ENCODE measurements around the gene RRP12.
"Not testable (repeated sequence)": the region's sequence is repeated elsewhere in the genome, so short reads cannot be mapped to it uniquely, and the experiment has no call there.

RRP12 gene

DNA sequence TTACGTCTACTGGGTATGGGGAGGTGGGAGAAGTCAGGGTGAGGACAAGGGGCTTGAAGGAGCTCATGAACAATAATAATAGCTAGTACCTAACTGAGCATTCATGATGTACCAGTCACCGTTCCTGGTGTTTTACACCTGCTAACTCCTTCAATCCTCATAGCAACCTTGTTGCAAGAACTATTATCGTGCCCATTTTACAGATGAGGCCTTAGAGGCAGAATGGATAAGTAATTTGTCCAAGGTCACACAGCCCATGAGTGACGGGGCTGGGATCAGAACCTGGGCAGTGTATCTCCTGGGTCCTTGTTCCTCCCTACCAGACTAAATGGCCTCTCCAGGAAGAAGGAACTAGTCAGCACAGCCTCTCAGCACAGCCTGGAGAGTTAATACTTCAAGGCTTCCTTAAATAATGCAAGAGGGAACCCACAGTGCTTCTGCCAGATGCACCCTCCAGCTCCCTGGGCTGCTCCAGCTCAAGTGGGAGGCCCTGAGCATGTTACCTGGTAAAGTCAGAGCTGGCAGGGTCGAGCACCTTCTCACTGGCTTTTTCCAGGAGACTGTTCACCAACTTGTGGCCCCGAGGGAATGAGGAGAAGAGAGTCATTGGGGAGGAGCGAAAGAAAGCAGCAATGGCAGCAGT, 28.8 kb downstream of the RRP12 start:
- no peak for DNase-seq (ENCODE audit: low read depth, low spot score)

DNA sequence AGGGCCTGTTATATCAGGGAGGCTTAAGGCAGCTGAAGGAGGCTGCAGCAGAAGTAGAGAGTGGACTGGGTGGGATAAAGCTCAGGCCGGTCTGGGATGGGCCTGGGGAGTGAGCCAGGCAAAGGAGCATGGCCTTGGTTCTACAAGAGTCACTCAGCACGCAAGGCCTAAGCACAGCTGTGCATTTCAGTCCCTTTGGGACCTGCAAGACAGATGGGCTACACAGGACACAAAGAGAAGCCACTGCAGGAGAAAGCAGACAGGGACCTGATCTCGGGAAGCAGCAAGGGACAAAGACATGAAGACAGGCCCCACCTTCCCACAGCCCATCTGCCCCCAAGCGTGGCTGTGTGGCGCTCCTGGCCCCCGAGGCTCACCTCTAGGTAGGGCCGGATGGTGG, 29.4 kb downstream of the RRP12 start:
- DNase-seq (ENCODE audit: low read depth, low spot score), result no peak

DNA sequence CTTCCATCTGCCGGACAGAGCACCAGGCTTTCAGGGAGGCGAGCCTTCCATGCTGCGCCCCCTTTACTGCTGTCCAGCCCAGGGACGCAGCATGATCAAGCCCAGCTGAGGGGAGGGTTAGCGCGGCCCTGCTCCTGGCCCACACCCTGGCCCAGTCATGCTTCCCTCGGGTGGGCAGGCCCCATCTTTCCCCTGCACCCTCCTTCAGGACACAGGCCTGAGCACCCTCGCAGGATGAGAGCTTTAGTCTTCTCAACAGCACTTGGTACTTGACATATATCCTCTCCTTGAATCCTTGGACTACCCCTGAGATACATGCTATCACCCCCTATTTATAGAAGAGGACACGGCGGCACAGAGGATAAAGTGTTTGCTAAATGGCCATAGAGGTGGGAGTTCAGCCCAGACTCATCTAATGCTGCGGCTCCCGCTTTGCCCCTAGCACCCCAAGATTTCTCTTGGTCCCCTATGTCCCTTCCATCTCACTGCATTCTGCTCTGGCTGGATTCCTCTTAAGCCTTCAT, 34.0 kb downstream of the RRP12 start:
- no peak for DNase-seq (ENCODE audit: low read depth, low spot score)

DNA sequence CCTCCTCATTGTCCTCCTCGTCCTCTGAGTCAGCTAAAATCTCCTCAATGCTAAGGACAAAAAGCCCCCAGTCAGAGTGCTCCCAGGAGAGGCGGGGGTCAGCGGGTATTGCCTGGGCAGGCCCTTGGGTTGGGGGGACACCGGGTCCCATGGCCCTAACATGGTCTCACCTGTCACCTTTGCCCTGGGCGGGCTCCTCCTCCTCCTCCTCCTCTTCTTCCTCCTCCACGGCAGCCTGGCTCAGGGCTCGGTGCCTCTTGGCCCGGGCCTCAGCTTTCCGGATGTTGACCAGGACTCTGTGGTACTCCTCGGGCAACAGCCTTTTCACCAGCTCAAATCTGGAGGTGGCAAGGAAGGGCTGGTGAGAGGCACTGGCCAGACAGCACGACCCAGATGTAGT, 34.6 kb downstream of the RRP12 start:
- no peak for DNase-seq (ENCODE audit: low read depth, low spot score)

DNA sequence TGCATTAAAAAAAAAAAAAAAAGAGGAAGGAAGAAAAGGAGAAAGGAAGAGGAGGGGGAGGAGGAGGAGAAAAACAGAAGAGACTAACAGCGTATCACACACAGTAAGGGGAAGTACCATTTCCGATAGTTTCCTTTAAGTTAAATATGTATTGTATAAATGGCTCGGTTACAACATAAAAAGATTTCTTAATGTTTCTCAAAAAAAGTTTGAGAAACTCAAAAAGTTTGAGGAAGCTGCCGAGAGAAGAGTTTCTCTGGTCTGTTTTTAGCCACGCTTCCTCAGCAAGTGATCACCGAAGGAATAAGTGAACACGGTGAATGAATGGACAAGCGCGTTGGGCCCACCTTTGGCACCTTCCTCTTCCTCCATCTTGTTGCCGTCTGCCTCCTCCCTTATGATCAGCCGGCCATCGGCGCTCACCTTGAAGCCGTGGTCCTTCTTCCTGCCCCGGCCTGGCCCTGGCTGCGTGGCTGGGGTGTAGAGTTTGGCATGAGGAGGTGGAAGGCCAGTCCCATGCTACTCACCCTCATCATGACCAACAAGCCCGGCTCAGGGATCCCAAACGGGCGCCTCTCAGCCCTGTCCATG, 35.3 kb downstream of the RRP12 start:
- DNase-seq (ENCODE audit: low read depth, low spot score), result no peak

DNA sequence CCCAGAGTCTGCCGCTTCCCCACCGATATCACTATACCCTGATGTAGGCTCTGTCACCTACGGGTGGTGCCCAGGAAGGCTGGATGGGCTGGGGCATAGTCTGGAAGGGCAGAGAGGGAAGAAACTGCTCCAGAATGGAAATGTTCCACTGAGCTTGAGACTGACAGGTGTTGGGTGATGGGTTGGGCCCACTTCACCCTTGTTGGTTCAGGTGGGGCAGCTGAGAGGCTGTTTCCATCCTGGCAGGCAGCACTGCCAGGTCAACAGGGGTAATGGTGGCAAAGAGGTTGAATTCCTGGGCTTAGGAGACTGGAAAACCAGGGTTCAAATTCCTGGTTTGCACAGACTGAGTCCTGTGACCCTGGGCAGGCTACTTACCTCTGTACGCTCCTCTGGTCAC, 38.1 kb downstream of the RRP12 start:
- no peak for DNase-seq (ENCODE audit: low read depth, low spot score)

DNA sequence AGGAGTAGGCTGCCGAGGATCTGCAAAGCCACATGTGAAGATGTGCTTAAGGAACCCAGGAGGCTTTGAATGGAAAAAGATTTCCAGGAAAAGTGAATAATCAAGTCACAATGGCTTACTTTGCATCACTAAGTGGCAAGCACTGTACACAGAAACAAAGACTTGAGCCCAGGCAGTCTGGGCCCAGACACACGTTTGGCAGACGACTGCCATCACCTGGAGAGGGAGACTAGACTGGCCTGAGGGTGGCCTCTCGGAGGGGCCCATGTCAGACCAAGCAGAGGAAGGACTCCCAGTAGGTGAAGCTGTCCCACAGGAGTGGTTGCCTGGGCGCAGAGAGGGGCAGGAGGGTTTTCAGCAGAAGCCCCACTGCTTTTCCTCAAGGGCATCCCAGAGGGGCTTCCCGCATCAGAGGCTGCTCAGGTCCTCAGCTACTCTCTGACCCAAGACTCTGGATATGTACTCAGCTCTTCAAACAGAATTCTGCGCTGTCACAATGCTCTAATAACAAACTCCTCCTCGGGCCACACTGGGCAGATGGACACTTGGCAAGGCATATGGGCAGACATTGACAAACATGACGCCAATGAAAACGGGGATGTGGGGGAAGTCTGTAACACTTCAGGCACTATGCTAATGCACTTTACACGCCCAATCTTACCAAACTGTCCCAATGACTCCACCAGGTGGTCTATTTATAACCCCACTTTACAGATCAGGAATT, 38.7 kb downstream of the RRP12 start:
- DNase-seq (ENCODE audit: low read depth, low spot score), result no peak

DNA sequence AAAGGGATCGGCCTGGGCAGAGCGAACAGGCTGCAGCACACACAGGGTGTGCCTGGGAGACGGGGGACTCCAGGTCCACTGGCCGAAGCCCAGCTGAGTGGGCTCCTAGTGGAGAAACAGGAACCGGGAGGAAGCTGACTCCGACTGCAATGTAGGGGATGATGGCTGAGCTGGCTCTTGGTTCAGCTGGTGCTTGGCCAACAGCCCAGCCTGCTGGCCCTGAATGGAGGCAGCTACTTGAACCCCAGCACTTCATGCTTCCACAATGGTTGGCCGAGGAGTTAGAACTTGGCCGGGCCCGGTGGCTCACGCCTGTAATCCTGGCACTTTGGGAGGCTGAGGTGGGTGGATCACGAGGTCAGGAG, 39.6 kb downstream of the RRP12 start:
- DNase-seq (ENCODE audit: low read depth, low spot score), result no peak

DNA sequence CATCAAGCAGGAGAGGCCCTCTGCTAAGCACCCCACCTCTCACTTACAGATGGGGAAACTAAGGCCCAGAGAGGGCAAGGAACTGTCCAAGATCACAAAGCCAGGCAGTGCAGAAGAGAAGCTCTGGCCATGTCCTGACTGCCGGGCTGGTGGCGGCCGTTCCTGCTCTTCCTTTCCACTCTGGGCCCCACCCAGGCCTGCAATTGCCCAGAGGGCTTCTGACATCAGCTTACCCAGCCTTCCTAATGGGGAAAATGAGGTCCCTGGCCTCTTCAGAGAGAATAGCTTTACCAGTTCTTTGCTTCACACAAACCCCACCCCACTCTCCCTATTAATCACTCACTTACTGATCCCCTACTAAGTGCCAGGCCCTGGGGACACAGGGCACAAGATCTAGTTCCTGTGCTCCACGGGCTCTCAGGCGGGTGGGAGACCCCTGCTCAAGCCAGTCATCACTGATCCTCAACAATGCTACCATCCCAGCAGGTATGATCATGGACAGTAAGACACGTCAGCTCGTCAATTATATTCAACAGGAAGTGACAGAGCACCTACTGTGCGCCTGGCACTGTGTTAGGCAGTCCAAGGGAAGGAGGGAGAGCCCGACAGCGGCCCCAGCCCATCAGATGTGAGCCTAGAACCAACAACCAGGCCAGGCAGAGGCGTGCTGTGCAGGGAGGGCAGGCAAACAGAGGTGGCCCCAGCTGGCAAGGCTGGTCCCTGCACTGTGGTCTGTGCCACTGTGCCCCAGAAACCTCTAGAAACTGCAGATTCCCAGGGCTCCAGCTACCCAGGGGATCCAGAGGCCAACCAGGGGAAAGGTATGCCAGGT, 40.2 kb downstream of the RRP12 start:
- DNase-seq (ENCODE audit: low read depth, low spot score), result no peak

DNA sequence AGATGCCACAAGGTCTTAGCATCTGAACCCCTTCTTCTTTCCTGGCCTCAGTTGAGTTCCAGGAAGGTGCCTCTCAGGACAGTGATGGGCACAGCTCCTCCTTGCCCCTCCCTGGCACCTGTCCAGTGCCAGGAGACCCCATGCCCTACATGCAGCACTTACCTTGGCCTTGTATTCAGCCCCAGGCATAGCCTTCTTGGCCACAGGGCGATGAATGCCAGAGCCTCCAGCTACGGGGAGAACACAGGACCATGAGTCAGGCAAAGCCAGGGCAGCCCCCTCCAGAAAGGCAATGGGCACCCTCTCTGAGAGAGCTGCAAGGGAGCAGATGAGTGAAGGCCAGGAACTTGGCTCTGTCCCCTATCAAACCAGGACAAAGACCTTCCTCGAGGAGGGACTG, 42.4 kb downstream of the RRP12 start:
- DNase-seq (ENCODE audit: low read depth, low spot score), result no peak

DNA sequence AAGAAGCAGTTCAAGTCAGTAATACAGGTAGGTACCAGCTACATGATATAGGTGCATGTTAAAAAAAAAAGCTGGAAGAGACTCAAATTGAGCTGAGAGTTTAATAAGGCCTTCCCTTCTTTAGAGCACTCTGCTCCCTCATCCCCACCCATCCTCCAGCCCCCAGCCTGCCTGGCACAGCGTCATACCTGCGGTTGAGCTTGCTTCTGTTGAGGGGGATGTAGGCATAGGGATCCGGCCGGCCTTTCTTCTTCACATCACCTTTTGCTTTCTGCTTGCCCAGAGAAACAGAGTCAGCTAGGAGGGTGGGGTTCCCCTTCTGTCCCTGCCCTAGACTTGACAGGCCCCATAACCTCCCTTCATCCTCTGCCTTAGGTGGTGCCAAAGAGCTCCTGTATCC, 42.8 kb downstream of the RRP12 start:
- no peak for DNase-seq (ENCODE audit: low read depth, low spot score)

DNA sequence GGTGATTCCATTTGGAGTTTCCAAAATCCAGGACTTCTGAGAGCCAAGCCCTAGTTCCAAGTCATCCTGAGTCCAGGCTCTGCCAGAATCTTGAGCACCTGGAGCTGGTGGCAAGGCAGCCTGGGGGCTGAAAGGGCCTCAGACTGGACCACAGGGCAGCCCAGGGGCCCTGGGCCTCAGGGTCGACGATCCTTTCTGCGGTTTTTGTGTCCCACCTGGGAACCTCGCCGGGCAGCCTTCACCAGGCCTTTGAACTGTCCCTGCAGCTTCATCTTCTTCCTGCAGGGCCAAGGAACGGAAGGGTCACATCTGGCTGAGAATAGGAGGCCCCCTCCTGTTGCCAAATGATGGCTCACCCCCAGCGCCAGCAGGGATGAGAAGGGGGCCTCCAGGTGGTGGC, 44.2 kb downstream of the RRP12 start:
- no peak for DNase-seq (ENCODE audit: low read depth, low spot score)

DNA sequence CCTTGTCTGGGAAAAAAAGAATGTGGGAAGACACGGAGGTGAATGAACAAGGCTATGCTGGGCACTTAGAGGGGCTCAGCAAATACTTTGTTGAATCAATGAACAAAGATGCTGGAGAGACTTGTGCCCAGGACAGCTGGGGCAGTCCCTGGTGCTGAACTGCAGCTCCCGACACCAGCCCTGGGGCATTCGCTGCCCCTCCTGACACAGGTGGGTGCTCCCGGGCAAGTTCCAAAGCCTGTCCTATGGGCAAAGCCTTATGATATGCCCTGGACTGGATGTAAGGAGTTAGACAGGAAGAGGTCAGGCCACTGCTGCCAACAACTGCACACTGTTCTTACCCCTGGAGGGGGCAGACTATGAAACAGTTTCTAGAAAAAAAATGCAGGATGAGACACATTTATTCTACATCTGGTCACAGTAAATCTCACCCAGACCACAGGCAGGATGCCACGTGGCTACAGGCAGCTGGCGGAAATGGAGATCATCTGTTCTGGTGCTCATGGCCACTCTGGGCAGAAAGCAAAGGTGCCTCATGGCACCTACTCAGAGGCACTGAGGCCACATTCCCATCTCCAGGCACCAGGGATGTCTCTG, 44.7 kb downstream of the RRP12 start:
- DNase-seq (ENCODE audit: low read depth, low spot score), result no peak

DNA sequence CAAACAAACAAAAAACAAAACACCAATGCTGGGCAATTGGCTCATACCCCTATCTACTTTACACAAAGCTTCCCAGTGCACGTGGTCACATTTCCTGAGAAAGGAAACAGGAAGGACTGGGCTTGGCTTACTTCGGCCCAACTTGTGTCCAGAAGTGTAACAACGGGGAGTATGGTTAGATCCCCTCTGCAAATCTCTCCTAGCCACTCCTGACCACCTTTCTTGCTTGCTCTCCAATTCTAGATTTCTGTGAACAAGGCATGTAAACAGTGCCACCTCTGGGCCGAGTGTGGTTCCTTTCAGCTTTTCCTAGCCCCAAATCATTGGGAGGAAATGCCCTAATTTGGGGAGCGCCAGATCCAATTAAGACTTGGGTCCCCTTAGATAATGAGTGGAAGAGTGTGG, 45.6 kb downstream of the RRP12 start:
- peak; percentile 22 for DNase-seq (ENCODE audit: low read depth, low spot score)

DNA sequence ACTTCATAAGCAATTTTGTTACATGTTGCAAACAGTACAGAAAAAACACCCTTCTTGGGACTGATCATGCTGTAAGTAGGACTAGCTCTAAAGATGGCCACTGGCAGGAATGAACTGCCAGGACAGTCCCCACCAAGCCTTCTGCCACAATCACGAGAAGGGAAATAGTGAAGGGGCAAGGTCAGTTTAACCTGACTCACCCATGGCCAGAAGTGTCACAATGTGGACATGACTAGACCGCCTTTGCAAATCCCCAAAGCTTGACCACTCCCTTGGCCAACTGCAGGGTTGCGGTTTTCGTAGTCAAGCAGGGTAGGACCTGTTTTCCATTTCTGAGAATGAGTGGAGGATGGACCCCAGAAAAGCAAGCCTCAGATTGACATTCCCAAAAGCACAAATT, 47.2 kb downstream of the RRP12 start:
- no peak for DNase-seq (ENCODE audit: low read depth, low spot score)

DNA sequence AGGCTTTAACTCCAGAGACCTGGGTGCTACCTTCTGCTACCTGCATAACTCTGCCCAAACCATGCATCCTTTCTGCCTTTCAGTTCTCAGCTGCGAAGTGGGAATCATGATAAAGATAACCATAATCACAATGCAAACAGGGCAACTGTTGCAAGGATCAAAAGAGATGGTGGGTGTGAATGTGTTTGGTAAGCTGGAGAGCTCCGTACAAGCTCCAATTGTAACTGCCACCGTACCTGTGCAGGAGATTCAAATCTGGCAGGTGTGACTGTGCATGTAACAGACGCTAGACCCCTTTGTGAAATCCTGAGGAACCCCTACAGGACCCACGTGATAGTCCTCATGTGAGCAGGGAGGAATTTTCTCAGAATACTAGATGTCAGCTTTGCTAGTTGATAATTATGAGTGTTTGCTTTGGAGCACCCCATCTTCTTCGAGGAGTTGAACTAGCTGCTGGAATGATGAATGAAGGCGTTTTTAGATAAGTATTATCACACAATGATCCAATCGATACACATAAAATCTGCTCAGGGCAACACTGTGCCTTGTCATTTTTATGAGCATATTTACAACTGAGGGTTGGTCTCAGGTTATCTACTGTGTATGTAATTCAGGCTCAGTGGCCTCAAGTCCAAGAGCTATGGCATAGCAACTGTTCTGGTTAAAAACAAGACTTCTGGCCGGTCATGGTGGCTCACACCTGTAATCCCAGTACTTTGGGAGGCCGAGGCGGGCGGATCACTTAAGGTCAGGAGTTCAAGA, 51.2 kb downstream of the RRP12 start:
- DNase-seq (ENCODE audit: low read depth, low spot score), result no peak

DNA sequence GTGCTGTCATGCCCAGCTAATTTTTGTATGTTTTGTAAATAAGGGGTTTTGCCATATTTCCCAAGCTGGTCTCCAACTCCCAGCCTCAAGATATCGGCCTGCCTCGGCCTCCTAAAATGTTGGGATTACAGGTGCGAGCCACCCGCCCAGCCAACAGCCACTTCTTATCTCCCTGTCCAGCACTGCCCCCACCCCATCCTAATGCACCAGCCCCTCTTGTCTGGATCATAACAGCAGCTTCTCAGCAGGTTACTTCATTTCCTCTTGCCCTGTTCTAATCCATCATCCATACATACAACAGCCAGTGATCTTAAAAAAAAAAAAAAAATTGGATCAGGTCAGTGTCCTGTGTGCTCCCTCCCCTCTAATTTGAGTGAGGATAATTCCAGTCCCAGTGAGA, 53.8 kb downstream of the RRP12 start:
- no peak for DNase-seq (ENCODE audit: low read depth, low spot score)

DNA sequence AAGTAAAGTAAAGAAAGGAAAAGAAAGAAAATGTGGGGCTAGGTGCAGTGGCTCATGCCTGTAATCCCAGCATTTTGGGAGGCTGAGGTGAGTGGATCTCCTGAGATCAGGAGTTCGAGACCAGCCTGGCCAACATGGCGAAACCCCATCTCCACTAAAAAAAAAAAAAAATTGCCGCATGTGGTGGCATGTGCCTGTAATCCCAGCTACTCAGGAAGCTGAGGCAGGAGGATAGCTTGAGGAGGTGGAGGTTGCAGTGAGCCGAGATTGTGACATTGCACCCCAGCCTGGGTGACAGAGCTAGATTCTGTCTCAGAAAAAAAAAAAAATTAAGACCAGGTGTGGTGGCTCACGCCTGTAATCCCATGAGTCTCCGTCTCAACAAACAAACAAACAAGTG, 57.5 kb downstream of the RRP12 start:
- not testable (repeated sequence) for DNase-seq (ENCODE audit: low read depth, low spot score)

DNA sequence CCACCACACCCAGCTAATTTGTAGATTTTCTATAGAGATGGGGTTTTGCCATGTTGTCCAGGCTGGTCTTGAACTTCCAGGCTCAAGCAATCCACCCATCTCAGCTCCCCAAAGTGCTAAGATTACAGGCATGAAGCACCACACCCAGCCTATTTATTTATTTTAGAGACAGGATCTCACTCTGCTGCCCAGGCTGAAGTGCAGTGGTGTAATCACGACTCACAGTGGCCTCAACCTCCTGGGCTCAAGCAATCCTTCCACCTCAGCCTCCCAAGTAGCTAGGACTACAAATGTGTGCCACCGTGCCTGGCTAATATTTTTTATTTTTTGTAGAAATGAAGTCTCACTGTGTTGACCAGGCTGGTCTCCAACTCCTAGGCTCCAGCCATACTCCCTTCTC, 59.7 kb downstream of the RRP12 start:
- no peak for DNase-seq (ENCODE audit: low read depth, low spot score)

DNA sequence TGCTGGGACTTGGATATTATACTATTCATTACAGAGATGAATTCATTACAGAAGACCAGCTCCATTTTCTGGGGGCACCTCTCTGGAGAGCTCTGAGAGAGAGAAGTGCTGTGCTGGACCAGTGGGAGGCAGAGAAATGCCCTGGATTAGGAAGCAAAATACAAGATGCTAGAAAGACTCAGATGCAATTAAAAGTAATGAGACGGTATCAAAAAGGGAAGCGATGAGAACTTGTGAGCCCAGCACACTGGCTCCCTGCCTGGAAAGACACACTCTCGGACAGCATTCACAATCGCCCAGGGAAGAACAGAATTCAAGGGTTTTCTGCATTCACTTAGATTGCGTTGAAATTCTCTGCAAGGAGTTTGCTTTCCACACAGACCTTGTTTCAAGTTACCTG, 63.1 kb downstream of the RRP12 start:
- DNase-seq (ENCODE audit: low read depth, low spot score), result no peak
